ENCODE results near the gene TLE1. TPM values are rescaled to one million over a fixed set of nuclear protein-coding genes. Genes with fewer than 3 reads are reported as not detected.

Gene TLE1
- total and polyA plus RNA-seq, 10 of the 15 experiments (the other 5 are each of a cell fraction or from before 2014, with no cell fraction given) = 0.04 to 0.23 (median 0.10) TPM; not detected in 6

DNA sequence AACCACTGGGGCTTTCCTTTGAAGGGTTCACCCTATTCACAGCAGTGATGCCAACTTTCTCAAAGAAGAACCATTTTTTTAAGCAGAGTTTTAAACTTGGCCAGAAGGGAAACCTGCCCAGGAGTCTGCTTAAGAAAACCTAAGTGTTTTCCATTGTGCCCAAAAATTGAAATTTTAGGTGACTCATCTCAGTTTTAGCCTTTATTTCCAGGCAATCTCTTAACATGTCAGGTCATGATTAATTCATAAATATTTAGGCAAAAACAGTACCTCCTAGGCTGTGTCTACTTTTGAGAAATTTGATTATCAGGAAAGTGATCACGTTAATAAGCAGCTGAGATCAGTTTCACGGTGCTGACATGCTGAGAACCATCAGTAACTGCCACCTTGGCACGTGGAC is 61.9 kb downstream of the TLE1 start:
- 19% methylated on average over 3 of the region's 3 CpGs for WGBS (ENCODE audit: insufficient coverage, insufficient replicate concordance, low lambda C conversion rate, missing lambda C conversion rate)
- Histone ChIP-seq H3K9ac (ENCODE audit: control insufficient read depth, insufficient read depth, low read length) (no peak overlapping the region), H3K36me3 (ENCODE audit: control insufficient read depth in 2 of 2, insufficient read depth in 2 of 2, low read length in 1 of 2) (no peaks in the 10 kb centered on the region), H3K4me1 (ENCODE audit: control insufficient read depth, insufficient read depth, low read length) (no peaks in the 10 kb centered on the region), H3K4me2 (ENCODE audit: control insufficient read depth, insufficient read depth) (no peak overlapping the region), H3K27ac (ENCODE audit: control insufficient read depth, insufficient read depth) (no peak overlapping the region), H3K27me3 (replicated peaks in 1 of 2; ENCODE audit: control insufficient read depth in 2 of 2, insufficient read depth in 2 of 2, low read length in 1 of 2) (no peaks in the 10 kb centered on the region), H2AFZ (ENCODE audit: control insufficient read depth, low read depth, low read length) (no peak overlapping the region), H3K4me3 (no peak overlapping the region), H3K79me2 (ENCODE audit: control insufficient read depth, insufficient read depth, low read length) (no peaks in the 10 kb centered on the region), H4K20me1 (ENCODE audit: control insufficient read depth, insufficient read depth) (no peaks in the 10 kb centered on the region), H3K9me3 (replicated peaks; ENCODE audit: control insufficient read depth, insufficient read depth, low read length) (no peaks in the 10 kb centered on the region)
- TF ChIP-seq BACH1 (IDR thresholded peaks at IDR 0.05; ENCODE audit: borderline replicate concordance) (no peak), IKZF2 (IDR thresholded peaks at IDR 0.05) (no peak), NFXL1 (IDR thresholded peaks at IDR 0.05; ENCODE audit: borderline replicate concordance) (no peak), EZH2 (IDR thresholded peaks at IDR 0.05; ENCODE audit: borderline replicate concordance, control insufficient read depth, low read depth, low read length) (no peak), JUNB (IDR thresholded peaks at IDR 0.05) (no peak), ZNF384 (IDR thresholded peaks at IDR 0.05; ENCODE audit: borderline replicate concordance, low read depth, low read length) (no peak), ZNF274 (IDR thresholded peaks at IDR 0.05; ENCODE audit: insufficient read depth, insufficient read length) (no peak), NFIC (IDR thresholded peaks at IDR 0.05; ENCODE audit: low read depth, low read length) (no peak), CHD4 (IDR thresholded peaks at IDR 0.05) (no peak), BCL11A (IDR thresholded peaks at IDR 0.05; ENCODE audit: low read depth, low read length) (no peak), KAT2A (conservative IDR thresholded peaks at IDR 0.05; ENCODE audit: control insufficient read depth, low read depth, low read length) (no peak), MXI1 (IDR thresholded peaks at IDR 0.05; ENCODE audit: low read depth, low read length) (no peak)
- TF ChIP-seq, protein P1, sequence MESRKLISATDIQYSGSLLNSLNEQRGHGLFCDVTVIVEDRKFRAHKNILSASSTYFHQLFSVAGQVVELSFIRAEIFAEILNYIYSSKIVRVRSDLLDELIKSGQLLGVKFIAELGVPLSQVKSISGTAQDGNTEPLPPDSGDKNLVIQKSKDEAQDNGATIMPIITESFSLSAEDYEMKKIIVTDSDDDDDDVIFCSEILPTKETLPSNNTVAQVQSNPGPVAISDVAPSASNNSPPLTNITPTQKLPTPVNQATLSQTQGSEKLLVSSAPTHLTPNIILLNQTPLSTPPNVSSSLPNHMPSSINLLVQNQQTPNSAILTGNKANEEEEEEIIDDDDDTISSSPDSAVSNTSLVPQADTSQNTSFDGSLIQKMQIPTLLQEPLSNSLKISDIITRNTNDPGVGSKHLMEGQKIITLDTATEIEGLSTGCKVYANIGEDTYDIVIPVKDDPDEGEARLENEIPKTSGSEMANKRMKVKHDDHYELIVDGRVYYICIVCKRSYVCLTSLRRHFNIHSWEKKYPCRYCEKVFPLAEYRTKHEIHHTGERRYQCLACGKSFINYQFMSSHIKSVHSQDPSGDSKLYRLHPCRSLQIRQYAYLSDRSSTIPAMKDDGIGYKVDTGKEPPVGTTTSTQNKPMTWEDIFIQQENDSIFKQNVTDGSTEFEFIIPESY (IDR thresholded peaks at IDR 0.05) = no peak
- TF ChIP-seq, protein P2, sequence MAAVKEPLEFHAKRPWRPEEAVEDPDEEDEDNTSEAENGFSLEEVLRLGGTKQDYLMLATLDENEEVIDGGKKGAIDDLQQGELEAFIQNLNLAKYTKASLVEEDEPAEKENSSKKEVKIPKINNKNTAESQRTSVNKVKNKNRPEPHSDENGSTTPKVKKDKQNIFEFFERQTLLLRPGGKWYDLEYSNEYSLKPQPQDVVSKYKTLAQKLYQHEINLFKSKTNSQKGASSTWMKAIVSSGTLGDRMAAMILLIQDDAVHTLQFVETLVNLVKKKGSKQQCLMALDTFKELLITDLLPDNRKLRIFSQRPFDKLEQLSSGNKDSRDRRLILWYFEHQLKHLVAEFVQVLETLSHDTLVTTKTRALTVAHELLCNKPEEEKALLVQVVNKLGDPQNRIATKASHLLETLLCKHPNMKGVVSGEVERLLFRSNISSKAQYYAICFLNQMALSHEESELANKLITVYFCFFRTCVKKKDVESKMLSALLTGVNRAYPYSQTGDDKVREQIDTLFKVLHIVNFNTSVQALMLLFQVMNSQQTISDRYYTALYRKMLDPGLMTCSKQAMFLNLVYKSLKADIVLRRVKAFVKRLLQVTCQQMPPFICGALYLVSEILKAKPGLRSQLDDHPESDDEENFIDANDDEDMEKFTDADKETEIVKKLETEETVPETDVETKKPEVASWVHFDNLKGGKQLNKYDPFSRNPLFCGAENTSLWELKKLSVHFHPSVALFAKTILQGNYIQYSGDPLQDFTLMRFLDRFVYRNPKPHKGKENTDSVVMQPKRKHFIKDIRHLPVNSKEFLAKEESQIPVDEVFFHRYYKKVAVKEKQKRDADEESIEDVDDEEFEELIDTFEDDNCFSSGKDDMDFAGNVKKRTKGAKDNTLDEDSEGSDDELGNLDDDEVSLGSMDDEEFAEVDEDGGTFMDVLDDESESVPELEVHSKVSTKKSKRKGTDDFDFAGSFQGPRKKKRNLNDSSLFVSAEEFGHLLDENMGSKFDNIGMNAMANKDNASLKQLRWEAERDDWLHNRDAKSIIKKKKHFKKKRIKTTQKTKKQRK (IDR thresholded peaks at IDR 0.05; ENCODE audit: low read depth, low read length) = no peak
- TF ChIP-seq, protein P3, sequence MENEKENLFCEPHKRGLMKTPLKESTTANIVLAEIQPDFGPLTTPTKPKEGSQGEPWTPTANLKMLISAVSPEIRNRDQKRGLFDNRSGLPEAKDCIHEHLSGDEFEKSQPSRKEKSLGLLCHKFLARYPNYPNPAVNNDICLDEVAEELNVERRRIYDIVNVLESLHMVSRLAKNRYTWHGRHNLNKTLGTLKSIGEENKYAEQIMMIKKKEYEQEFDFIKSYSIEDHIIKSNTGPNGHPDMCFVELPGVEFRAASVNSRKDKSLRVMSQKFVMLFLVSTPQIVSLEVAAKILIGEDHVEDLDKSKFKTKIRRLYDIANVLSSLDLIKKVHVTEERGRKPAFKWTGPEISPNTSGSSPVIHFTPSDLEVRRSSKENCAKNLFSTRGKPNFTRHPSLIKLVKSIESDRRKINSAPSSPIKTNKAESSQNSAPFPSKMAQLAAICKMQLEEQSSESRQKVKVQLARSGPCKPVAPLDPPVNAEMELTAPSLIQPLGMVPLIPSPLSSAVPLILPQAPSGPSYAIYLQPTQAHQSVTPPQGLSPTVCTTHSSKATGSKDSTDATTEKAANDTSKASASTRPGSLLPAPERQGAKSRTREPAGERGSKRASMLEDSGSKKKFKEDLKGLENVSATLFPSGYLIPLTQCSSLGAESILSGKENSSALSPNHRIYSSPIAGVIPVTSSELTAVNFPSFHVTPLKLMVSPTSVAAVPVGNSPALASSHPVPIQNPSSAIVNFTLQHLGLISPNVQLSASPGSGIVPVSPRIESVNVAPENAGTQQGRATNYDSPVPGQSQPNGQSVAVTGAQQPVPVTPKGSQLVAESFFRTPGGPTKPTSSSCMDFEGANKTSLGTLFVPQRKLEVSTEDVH (IDR thresholded peaks at IDR 0.05; ENCODE audit: low read depth, partially characterized antibody) = no peak
- ATAC-seq = no peak
- ChIA-PET CTCF (no interaction called here), RAD21 (ENCODE audit: unreplicated experiment) (no interaction called here), SMC1A (ENCODE audit: uncharacterized antibody, unreplicated experiment) (no interaction called here), POLR2A (no interaction called here)
- FAIRE-seq = no peak
- DNase-seq (ENCODE audit: low read depth, low spot score) = no peak
- BruUV-seq (replicated peaks) = no TSS peak
- intact Hi-C loops (cut with micrococcal nuclease; ENCODE audit: unreplicated experiment) = no loop called here
- in situ Hi-C loops (cut with MboI) = no loop called here

Measured in GM12878 (cell line).